ENCODE results near the gene SSBP3. TPM values are rescaled to one million over a fixed set of nuclear protein-coding genes. Genes with fewer than 3 reads are reported as not detected.
A peak's percentile ranks its signal among the peaks of the same experiment; 100 is the strongest.

Gene SSBP3
- total and polyA plus RNA-seq, 9 of the 15 experiments (the other 6 are each of a cell fraction or from before 2014, with no cell fraction given): 8.7 to 108 (median 33.8) TPM

DNA sequence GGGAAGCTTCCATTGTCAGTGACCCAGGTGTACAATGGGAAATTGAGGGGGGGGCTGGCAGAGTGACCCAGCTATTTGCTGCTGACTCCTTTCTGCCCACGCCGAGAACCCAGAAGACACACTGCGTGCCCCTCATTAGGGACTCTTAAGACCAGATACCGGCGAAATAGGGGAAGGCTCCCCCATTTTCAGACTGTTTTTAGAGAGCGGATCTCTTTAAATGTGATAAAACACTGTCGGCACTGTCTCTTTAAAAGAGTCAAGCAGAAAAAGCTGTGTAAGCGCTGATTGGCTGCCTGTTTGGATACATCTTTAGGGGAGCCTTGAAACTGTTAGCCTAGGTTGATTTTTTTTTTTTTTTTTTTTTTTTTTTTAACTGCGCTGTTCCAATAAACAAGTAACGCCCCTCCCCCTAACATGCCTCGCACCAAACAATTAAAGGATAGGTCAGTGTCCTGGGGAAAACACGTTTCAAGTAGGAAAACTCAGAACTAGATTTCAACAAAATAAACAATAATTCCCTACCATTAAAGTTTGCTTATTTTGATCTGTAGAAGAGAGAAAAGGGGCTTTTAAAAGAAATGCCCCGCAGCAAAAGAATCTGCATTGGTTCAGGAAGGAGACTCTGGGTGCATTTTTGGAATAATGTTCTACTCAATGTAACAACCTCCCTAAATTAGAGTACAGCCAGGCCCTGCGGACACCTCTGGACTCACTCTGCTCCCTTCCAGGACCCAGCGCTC lies 1.4 kb upstream of the SSBP3 start (continued):
- TF ChIP-seq TOE1 (IDR thresholded peaks at IDR 0.05; ENCODE audit: borderline replicate concordance) (peak; percentile 92; the same call in 1 of the 2 replicates), TOE1 (CRISPR knock-in tag; IDR thresholded peaks at IDR 0.05; ENCODE audit: borderline replicate concordance, low read depth) (no peak), SMAD4 (CRISPR knock-in tag; conservative IDR thresholded peaks at IDR 0.05) (peak; percentile 84), MAFG (tag; conservative IDR thresholded peaks at IDR 0.05) (no peak; the same call in 1 of the 2 replicates), ARNT (IDR thresholded peaks at IDR 0.05) (peak; percentile 88 to 90), GABPB1 (CRISPR knock-in tag; IDR thresholded peaks at IDR 0.05) (no peak), ADNP (tag; IDR thresholded peaks at IDR 0.05) (peak; percentile 66; the same call in 1 of the 2 replicates), SUPT5H (IDR thresholded peaks at IDR 0.05) (peak; percentile 31; the same call in 1 of the 2 replicates), EWSR1 (IDR thresholded peaks at IDR 0.05; ENCODE audit: borderline replicate concordance, low read depth, partially characterized antibody) (no peak)
- TF ChIP-seq, protein P1, sequence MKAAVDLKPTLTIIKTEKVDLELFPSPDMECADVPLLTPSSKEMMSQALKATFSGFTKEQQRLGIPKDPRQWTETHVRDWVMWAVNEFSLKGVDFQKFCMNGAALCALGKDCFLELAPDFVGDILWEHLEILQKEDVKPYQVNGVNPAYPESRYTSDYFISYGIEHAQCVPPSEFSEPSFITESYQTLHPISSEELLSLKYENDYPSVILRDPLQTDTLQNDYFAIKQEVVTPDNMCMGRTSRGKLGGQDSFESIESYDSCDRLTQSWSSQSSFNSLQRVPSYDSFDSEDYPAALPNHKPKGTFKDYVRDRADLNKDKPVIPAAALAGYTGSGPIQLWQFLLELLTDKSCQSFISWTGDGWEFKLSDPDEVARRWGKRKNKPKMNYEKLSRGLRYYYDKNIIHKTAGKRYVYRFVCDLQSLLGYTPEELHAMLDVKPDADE (conservative IDR thresholded peaks at IDR 0.05; ENCODE audit: control insufficient read depth, low read depth, low read length): no peak
- TF ChIP-seq, protein P2, sequence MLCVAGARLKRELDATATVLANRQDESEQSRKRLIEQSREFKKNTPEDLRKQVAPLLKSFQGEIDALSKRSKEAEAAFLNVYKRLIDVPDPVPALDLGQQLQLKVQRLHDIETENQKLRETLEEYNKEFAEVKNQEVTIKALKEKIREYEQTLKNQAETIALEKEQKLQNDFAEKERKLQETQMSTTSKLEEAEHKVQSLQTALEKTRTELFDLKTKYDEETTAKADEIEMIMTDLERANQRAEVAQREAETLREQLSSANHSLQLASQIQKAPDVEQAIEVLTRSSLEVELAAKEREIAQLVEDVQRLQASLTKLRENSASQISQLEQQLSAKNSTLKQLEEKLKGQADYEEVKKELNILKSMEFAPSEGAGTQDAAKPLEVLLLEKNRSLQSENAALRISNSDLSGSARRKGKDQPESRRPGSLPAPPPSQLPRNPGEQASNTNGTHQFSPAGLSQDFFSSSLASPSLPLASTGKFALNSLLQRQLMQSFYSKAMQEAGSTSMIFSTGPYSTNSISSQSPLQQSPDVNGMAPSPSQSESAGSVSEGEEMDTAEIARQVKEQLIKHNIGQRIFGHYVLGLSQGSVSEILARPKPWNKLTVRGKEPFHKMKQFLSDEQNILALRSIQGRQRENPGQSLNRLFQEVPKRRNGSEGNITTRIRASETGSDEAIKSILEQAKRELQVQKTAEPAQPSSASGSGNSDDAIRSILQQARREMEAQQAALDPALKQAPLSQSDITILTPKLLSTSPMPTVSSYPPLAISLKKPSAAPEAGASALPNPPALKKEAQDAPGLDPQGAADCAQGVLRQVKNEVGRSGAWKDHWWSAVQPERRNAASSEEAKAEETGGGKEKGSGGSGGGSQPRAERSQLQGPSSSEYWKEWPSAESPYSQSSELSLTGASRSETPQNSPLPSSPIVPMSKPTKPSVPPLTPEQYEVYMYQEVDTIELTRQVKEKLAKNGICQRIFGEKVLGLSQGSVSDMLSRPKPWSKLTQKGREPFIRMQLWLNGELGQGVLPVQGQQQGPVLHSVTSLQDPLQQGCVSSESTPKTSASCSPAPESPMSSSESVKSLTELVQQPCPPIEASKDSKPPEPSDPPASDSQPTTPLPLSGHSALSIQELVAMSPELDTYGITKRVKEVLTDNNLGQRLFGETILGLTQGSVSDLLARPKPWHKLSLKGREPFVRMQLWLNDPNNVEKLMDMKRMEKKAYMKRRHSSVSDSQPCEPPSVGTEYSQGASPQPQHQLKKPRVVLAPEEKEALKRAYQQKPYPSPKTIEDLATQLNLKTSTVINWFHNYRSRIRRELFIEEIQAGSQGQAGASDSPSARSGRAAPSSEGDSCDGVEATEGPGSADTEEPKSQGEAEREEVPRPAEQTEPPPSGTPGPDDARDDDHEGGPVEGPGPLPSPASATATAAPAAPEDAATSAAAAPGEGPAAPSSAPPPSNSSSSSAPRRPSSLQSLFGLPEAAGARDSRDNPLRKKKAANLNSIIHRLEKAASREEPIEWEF (CRISPR knock-in tag; IDR thresholded peaks at IDR 0.05): no peak; the same call in 1 of the 2 replicates
- TF ChIP-seq, protein P3, sequence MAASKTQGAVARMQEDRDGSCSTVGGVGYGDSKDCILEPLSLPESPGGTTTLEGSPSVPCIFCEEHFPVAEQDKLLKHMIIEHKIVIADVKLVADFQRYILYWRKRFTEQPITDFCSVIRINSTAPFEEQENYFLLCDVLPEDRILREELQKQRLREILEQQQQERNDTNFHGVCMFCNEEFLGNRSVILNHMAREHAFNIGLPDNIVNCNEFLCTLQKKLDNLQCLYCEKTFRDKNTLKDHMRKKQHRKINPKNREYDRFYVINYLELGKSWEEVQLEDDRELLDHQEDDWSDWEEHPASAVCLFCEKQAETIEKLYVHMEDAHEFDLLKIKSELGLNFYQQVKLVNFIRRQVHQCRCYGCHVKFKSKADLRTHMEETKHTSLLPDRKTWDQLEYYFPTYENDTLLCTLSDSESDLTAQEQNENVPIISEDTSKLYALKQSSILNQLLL (CRISPR knock-in tag; IDR thresholded peaks at IDR 0.05; ENCODE audit: borderline replicate concordance): no peak
- TF ChIP-seq, protein P4, sequence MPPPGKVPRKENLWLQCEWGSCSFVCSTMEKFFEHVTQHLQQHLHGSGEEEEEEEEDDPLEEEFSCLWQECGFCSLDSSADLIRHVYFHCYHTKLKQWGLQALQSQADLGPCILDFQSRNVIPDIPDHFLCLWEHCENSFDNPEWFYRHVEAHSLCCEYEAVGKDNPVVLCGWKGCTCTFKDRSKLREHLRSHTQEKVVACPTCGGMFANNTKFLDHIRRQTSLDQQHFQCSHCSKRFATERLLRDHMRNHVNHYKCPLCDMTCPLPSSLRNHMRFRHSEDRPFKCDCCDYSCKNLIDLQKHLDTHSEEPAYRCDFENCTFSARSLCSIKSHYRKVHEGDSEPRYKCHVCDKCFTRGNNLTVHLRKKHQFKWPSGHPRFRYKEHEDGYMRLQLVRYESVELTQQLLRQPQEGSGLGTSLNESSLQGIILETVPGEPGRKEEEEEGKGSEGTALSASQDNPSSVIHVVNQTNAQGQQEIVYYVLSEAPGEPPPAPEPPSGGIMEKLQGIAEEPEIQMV (tag; conservative IDR thresholded peaks at IDR 0.05; ENCODE audit: low read depth): 0 out of 2 replicates have a peak, but pooled peaks have one; percentile 48
- TF ChIP-seq, protein P5, sequence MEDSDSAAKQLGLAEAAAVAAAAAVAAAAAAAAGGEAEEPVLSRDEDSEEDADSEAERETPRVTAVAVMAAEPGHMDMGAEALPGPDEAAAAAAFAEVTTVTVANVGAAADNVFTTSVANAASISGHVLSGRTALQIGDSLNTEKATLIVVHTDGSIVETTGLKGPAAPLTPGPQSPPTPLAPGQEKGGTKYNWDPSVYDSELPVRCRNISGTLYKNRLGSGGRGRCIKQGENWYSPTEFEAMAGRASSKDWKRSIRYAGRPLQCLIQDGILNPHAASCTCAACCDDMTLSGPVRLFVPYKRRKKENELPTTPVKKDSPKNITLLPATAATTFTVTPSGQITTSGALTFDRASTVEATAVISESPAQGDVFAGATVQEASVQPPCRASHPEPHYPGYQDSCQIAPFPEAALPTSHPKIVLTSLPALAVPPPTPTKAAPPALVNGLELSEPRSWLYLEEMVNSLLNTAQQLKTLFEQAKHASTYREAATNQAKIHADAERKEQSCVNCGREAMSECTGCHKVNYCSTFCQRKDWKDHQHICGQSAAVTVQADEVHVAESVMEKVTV (CRISPR knock-in tag; IDR thresholded peaks at IDR 0.05): 0 out of 2 replicates have a peak, but pooled peaks have one; percentile 36
